Measurements from ENCODE around the gene AGAP1.

DNA sequence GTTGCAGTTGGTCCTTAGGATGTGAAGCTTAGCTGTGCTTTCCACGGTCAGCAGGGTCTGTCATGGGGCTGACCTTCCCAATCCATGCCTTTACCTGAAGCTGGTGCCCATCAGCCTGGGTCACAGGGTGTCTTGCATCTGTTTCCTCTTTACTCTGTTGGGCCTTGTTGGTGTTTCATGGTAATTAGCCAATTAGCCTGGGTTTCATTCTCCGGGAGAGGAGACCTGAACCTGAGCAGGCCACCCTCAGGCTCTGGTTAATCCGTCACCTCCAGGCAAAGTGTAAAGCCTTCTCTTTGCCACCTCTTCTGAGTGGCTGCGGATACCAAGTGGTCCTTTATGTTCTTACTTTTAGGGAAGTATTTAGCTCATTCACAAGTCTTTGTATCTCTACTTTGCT is 534.2 kb downstream of the AGAP1 start:
- TF ChIP-seq, protein P1, sequence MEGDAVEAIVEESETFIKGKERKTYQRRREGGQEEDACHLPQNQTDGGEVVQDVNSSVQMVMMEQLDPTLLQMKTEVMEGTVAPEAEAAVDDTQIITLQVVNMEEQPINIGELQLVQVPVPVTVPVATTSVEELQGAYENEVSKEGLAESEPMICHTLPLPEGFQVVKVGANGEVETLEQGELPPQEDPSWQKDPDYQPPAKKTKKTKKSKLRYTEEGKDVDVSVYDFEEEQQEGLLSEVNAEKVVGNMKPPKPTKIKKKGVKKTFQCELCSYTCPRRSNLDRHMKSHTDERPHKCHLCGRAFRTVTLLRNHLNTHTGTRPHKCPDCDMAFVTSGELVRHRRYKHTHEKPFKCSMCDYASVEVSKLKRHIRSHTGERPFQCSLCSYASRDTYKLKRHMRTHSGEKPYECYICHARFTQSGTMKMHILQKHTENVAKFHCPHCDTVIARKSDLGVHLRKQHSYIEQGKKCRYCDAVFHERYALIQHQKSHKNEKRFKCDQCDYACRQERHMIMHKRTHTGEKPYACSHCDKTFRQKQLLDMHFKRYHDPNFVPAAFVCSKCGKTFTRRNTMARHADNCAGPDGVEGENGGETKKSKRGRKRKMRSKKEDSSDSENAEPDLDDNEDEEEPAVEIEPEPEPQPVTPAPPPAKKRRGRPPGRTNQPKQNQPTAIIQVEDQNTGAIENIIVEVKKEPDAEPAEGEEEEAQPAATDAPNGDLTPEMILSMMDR (IDR thresholded peaks at IDR 0.05), result no peak
- no peak for TF ChIP-seq POLR2A (IDR thresholded peaks at IDR 0.05)
